LHCN-M2 (cell line): ENCODE measurements around the gene THSD4. TPM values are rescaled to one million over a fixed set of nuclear protein-coding genes. Genes with fewer than 3 reads are reported as not detected.

Experiments
- DNase-seq: peaks from one replicate; pipeline ENCODE4 v3.0.0-alpha.2; 2012; ENCODE audit warnings: low read depth
- total RNA-seq: library from RNA; depleted of rRNA; stranded (reverse); fragments of >200 nt; gene quantifications from 2 replicates; pipeline ENCODE4 v1.2.3, GENCODE V29; 2014

Gene THSD4
- total RNA-seq, 1 experiment from 2014 or later: 13.0 TPM

- DNase-seq: no peak
Observed at GRCh38 chr15:71683411-71684274, 568.4 kb downstream of the THSD4 start.

GRCh38 chr15:71685420-71685993 is 570.2 kb downstream of the THSD4 start:
- no peak for DNase-seq

GRCh38 chr15:71686221-71687050 is 571.2 kb downstream of the THSD4 start:
- DNase-seq: no peak

- no peak for DNase-seq
Observed at GRCh38 chr15:71687902-71688508, 572.7 kb downstream of the THSD4 start.

GRCh38 chr15:71688509-71689094 is 573.3 kb downstream of the THSD4 start:
- no peak for DNase-seq

GRCh38 chr15:71691081-71691457 is 575.8 kb downstream of the THSD4 start:
- DNase-seq: no peak

- peak; percentile 66 for DNase-seq
Observed at GRCh38 chr15:71691458-71692417, 576.5 kb downstream of the THSD4 start.

- no peak for DNase-seq
Observed at GRCh38 chr15:71697236-71697635, 582.0 kb downstream of the THSD4 start.

- DNase-seq: no peak
Observed at GRCh38 chr15:71698030-71698429, 582.8 kb downstream of the THSD4 start.

- DNase-seq: no peak
Observed at GRCh38 chr15:71698742-71699141, 583.5 kb downstream of the THSD4 start.

- DNase-seq: no peak
Observed at GRCh38 chr15:71699977-71700376, 584.7 kb downstream of the THSD4 start.

- DNase-seq: no peak
Observed at GRCh38 chr15:71701808-71702207, 586.5 kb downstream of the THSD4 start.

- DNase-seq: no peak
Observed at GRCh38 chr15:71702496-71702895, 587.2 kb downstream of the THSD4 start.

GRCh38 chr15:71705151-71705550 is 589.9 kb downstream of the THSD4 start:
- DNase-seq: no peak

- no peak for DNase-seq
Observed at GRCh38 chr15:71706461-71707229, 591.4 kb downstream of the THSD4 start.

GRCh38 chr15:71707230-71708050 is 592.2 kb downstream of the THSD4 start:
- DNase-seq: no peak

- no peak for DNase-seq
Observed at GRCh38 chr15:71708051-71708429, 592.8 kb downstream of the THSD4 start.

GRCh38 chr15:71708741-71709140 is 593.5 kb downstream of the THSD4 start:
- DNase-seq: no peak
